Testis (tissue), 2 donors: Measurements from ENCODE around the gene FOXC2.

Experiments
- CTCF ChIP-seq, 3 experiments: fragments of 450-650 bp in 2 of 3; fragments of 200-600 bp in 1 of 3; sonication (generic) in 1 of 3; IDR thresholded peaks; one replicate each; pipeline ENCODE4 v1.5.1; 2016 to 2019; ENCODE audit warnings: antibody characterized with exemption in 3 of 3, mild to moderate bottlenecking in 2 of 3, moderate library complexity in 1 of 3
- POLR2A ChIP-seq: fragments of 450-650 bp; IDR thresholded peaks from one replicate; pipeline ENCODE4 v1.6.1; 2017; ENCODE audit warnings: antibody characterized with exemption, mild to moderate bottlenecking, moderate library complexity

- no peak for TF ChIP-seq CTCF (IDR thresholded peaks at IDR 0.05)
- TF ChIP-seq POLR2A: no peak
Observed at GRCh38 chr16:86608301-86608747, 41.7 kb downstream of the FOXC2 start.
